NCI-H345 (cell line): ENCODE results near the gene GOLGB1.
A peak's percentile ranks its signal among the peaks of the same experiment; 100 is the strongest.
"Not testable (repeated sequence)": the region's sequence is repeated elsewhere in the genome, so short reads cannot be mapped to it uniquely, and the experiment has no call there.

ENCODE experiments used
- DNase-seq: peaks from one replicate; lab custom pipeline; 2025; lab: John Stamatoyannopoulos, UW

The GOLGB1 gene

GRCh38 chr3:121690777-121691405 is 58.6 kb downstream of the GOLGB1 start:
- DNase-seq: no peak

GRCh38 chr3:121688747-121689146 is 60.8 kb downstream of the GOLGB1 start:
- not testable (repeated sequence) for DNase-seq

GRCh38 chr3:121681792-121682191 is 67.7 kb downstream of the GOLGB1 start:
- DNase-seq: no peak

DNA sequence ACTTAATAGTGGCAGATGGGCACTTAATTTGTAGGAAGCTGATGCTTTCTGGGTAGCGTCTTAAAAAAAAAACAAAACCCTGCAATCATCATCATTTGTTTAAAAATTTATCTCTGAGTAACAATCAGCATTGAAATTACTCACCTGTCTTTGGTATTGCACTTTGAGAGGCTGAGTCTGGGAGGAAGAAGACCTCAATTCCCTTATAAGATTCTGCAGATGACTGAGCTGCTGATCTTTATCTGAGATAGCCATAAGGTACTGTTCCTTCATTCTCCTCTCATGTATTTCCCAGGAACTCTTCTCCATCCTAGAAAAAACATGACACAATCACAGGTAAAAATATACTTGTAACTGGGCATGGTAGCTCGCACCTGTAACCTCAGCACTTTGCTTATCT is 72.4 kb downstream of the GOLGB1 start:
- DNase-seq: no peak

DNA sequence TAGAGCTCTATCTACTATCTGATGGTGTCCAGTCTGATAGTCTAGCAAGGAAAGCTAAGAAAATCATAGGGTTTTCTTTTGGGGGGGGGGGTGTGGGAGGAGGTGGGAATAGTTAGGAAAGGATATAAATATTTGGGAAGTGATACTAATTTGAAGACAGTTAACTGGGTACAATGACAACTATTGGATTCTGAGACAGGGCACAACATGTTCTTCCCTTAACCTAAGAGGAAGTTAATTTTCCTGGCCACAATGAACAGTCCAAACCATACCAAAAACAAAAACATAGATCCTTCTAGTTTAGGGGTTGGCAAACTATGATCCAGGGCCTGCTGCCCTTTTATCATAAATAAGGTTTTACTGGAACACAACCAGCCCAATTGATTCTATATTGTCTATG is 78.9 kb downstream of the GOLGB1 start:
- DNase-seq: no peak

- DNase-seq: no peak
These were observed 82.2 kb downstream of the GOLGB1 start for GRCh38 chr3:121667333-121667732.

DNA sequence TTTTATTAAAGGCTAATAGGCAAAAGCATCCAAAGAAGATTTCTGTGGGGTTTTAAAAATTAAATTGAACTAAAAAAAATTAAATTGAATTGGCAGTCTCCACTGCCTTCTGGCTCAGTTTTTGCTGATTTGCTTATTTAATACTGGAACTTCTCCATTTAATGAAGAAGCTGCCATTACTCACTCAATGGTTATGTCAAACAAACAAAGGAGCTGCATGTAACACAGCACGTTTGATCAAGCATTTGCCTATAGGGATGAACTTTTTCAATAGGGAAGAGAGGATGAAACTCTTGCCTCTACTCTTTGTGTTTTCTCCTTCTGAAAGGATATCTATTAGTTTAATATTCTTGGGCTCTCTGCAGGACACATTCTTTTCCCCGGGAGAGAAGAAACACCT is 84.1 kb downstream of the GOLGB1 start:
- no peak for DNase-seq

DNA sequence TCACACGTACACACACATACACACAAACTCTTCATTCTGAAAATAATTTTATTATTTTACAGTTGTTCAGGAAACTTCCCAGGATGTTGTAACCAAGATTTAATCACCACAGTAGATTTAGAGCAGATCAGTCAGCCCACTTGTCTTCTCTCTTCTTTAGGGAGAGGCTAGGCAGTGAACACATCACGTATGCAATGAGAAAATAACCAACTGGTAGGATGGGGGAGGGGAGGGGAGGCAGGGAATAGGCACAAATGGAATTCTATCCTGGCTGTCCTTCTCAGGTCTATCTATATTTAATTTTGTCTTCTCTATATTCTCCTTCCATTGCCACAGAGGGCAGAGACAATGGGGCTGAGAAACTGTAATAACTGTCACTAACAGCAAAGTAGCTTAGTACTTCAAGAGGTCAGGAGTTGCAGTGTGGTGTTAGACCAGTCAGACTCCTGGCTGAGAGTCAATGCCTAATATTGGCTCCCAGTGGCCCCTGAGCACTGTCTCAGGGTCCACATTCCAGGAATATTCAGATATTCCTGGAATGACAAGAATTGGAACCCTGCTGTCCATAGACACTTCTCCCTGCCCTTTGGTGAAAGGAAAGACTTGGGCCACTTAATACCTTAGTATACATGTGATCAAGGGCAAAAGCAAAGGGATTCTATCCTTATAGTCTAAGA is 86.2 kb downstream of the GOLGB1 start:
- DNase-seq: no peak

DNA sequence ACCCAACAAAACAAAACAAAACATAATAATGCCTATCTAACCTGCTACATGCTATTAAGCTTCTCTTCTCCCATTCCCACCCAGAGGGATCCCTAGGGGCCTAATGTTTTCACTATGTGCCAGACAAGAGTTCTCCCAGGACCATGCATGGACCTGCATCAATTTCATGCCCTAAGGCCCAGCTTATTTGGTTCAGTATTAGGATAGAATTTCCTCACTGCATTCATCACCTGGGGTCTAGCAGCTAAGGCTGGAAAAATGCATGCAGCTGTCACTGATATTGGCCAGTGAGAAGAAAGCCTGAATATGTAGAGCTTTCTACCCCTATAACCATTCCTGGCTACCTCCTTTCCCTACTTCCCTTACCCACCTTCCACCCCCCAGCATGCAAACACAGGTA is 86.8 kb downstream of the GOLGB1 start:
- DNase-seq: no peak

DNA sequence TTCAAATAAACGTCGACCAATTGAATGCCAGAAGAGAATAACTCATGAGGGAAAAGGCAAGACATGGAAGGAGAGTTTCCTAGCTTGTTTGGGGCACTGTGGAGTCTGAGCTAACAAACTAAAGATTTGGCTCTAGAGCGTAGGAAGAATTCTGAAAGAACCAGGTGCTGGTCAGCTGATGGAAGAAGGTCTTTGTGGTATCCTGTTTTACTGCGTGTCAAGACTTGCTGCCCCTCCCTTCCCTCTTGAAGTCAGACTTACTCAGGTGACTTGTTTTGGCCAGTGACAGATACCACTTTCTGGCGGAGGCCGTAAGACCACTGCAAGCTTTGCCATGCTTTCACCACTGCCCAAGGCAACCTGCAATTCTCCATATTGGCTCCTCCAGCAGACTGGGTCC is 88.2 kb downstream of the GOLGB1 start:
- no peak for DNase-seq

- no peak for DNase-seq
These were observed 89.0 kb downstream of the GOLGB1 start, which contains the start of gene HCLS1 for GRCh38 chr3:121660356-121661171. Gene HCLS1, minus strand, starts transcription at chr3:121660903. Its CDS starts 2,556 bp downstream, at chr3:121658347.

- no peak for DNase-seq
These were observed 90.0 kb downstream of the GOLGB1 start for GRCh38 chr3:121659586-121659985.

DNA sequence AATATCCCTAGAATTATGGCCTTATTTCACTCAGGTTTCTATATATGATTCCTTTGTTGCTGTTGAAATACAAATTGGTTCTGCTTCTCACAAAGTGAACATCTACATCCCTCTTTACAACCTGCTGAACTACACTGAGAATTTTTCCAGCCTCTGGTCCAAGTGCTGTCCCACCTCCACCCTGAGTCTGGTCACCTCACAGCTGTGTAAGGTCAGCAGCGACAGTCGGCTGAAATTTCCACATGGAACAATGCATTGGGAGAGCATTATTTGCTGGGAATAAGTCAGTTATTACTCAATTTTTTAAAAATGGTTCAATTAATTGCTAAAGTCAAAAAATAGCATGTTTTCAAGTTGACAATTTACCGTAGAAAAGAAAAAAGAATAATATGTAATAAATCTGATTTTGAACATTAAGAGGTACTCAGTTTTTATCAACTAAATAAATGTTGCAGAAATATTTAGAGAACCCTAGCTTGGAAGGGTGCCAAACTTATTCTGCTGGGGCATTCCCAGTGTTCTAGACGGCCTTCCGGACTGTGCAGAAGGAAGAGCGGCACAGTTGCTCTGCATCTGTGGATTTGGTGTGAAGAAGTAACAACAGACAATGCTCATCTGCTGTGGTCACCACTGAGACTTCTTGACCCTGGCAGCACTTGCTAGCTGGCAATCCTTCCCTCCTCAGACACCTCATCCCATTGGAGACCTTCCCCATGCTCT is 90.7 kb downstream of the GOLGB1 start:
- no peak for DNase-seq

DNA sequence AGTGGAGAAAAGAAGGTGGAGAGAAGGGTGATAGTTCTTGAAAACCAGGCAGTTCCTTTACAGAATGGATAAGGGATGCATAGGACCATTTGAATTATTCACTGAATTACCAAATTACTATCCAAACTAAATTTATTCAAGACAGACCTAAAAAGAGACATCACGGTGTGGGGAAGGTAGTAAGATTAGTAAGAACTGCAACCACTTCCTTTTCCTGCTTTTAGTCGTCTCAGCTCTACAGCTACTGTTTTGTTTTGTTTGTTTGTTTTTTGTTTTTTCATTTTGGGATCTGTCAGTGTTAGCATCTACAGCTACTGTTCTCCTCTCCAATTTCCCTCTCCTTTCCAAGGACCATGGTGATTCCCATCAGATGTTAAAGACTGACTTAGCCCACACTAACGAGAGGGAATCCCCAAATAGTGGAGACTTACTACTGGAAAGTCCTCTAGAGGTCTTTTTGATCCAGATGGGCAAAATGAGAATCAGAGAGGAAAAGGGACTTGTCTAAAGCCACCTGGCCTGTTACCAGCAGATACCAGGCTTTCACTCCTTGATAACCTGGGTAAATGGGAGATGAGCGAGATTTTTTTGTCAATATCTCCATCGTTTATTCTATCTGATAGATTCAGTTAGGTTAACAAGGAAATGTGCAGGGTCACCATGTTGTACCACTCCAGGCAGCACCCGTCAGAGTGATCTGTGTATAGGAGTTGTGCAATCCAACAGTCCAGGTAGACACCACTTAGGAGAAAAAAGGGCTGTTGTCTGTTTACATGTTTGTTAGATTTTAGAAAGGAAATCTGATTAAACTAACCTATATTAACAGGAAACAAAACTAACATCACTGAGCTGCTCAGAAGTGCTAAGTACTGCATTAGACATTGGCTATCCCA is 94.8 kb downstream of the GOLGB1 start:
- no peak for DNase-seq

- DNase-seq: peak; percentile 67
These were observed 97.9 kb downstream of the GOLGB1 start for GRCh38 chr3:121651684-121652083.

GRCh38 chr3:121649645-121650044 is 99.9 kb downstream of the GOLGB1 start:
- no peak for DNase-seq

DNA sequence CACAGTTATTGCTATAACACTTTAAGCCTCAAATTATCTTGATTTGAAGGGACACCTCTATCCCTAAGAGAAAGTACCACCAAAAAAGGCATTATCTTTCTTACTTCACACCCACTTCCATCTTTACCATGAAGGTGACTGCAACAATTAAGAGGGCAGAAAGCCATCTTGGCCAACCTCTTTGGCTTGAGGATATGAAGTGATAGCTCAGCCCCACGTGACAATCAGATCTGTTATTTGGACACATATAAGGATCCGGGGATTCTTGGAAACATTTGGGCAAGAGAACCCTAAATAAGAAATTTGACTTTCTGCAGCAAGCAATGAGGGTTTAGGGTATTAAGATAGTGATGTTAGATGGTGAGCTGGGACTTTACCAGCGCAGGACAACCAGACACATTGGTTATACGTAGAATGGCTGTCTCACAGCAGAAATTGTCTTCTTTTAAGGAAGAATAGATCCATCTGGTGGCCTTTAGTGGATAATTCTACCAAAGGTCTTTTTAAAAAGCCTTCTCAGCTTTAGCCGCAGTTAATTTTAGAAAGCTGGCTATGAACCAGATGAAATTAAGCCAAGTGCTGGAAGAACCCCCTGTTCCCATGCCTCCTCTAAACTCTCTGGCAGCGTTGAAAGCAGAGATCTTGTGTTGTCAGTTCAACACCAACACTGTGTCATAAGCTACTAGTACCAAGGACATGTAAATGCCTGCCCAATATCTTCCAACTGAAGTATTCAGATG is 101.2 kb downstream of the GOLGB1 start:
- DNase-seq: no peak

DNA sequence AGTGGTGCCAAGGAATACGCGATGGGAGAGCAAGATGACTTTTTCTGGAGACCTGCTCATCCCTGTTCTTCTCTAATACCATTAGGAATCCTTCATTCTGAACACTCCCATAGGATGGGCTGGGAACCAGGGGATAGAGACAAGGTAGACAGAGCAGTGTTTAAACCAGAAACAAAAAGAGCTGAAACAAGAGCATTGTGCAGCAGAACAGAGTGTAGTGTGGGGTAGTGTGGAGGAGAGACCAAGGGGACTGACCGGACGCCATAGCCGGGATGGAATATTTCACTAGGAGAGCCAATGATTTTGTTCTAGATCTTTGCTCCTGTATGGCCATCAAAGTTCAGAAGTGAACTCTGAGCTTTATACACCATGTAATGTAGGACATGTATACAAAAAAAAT is 104.5 kb downstream of the GOLGB1 start:
- no peak for DNase-seq

GRCh38 chr3:121642601-121643314 is 106.8 kb downstream of the GOLGB1 start:
- DNase-seq: no peak

- no peak for DNase-seq
These were observed 108.4 kb downstream of the GOLGB1 start for GRCh38 chr3:121641127-121641526.
